HG03354 (cell line): ENCODE data around the gene BRD7.

Source experiments
- ATAC-seq: cut with Tn5 transposase; IDR thresholded peaks from one replicate; pipeline ENCODE4 v1.9.1; 2021; ENCODE audit warnings: mild to moderate bottlenecking; ENCODE audit not compliant: unreplicated experiment, poor library complexity, severe bottlenecking

Gene BRD7

DNA sequence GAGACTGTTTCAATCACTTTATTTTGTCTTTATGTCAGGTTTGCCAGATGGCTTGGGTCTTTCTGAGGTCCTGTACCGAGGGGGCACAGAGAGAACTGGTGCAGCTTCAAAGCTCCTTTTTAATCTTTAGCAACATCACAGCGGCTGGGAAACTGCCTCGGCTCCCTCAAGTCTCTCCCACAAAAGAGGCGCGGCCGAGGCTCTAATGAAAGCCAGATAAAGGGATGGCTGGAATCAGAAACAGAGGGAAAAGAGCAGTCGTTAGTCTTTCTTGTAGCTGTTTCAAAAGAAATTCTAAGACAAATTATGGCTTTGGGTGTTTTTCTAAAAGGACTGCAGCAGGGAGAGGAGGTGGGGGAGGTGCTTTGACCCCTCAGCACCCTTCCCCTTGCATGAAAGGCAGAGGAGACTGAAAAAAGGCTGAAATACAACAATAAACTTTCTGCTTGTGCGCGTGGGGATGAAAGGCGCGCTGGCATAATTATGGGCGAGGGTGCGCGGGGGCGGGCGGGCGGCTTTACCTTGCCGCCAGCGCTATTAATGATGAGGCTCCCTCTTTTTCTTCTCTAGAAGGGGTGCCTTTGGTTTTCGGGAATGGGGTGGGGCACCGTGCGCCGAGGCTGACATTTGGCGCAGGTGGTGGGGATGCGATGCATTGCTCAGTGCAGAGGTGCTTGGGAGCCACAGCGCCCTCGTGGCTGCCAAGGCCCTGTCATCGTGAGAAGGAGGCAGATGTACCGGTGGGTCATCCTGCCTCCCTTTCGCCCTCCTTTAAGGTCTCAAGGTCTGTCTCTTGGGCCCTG, 22.3 kb upstream of the BRD7 start:
- ATAC-seq, result no peak

DNA sequence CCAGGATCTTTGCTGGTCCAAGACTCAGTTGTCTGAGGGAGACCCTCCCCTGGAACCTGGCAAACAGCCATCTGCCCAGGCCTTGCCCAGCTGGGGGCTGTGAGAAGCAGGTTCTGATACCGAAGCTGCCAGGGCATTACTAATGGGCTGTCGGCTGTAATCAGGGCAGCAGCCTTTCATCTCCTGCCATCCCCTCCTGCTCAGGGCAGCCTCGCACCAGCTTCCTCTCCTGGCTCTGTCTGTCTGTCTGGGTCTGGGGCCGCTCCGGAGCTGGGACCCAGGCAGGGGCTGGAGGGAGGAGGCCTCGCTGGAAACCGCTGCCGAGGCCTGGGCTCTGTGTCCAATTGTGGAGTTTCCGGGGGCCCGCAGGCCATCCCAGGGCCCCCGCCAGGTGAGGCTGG, 21.6 kb upstream of the BRD7 start:
- no peak for ATAC-seq

DNA sequence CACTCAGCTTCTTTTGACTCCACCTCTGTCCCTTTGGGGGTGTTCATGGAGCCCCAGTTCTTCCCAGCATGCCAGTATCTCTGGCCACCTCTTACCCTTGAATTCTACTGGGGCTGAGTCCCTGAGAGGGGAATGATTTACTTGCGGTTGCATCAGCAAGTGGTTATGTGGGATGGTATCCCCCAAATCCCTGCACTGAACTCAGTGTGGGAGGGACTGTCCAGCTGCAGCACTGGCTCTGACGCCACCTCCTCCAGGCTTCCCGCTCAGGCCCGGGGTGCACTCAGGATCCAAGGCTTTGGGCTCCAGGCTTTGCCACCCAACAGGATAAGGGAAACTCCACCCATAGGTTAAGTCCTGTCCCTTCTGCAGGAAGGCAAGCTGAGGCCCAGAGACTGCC, 21.1 kb upstream of the BRD7 start:
- no peak for ATAC-seq

DNA sequence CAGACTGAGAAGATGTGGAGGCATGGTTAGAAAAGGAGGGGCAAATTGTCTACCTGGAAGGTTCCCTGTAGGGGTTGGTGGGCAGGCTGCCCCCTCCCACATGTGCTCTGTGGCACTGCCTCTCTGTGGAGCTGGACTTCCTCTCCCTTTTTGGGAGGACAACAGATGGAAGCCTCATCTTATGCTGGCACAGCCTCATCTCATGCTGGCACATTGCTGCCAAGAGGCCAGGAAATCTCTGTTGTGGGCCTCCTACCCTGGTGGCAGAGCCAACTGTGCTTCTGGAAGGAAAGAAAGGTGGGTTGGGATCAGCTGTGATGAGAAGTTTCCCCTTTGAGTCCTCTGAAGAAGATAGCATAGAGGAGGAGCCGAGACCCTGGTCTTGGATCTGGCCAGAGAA, 19.7 kb upstream of the BRD7 start:
- ATAC-seq, result no peak

DNA sequence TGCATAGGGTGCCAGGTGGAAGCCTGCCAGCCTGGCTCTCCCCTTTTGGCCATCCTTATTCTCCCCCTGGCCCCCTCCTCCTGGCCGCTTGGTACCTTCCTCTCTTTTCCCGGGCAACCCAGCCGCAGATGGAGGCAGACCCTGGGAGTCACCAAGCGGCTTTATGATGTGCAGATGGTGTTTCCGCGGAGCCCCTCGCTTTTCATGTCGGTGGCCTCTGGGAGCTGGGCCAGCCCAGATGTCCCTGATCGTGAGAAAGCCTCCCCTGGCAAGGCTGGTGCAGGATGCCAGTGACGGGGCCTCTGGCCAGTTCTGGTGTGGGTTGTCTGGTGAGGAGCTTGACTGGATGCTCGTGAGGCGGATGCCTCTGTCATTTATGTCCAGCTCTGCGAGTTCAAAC, 18.0 kb upstream of the BRD7 start:
- ATAC-seq, result no peak

DNA sequence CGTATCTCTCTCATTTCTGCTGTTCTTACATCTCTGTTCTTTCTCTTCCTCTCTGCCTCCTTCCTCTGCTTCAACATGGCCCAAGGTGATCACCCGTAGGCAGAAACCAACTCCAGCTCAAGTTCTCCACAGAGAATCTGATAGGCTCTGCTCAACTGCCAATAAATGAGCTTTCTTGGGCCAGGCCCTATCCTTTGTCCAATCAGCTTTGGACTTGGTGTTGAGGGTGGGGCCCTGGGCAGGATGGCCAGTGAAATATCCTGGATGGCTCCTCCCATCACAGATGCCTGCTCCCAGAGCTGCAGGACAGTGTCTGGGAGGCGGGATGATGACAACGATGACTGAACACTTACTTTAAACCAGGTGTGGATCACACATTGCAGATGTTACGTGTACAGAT, 17.4 kb upstream of the BRD7 start:
- no peak for ATAC-seq

DNA sequence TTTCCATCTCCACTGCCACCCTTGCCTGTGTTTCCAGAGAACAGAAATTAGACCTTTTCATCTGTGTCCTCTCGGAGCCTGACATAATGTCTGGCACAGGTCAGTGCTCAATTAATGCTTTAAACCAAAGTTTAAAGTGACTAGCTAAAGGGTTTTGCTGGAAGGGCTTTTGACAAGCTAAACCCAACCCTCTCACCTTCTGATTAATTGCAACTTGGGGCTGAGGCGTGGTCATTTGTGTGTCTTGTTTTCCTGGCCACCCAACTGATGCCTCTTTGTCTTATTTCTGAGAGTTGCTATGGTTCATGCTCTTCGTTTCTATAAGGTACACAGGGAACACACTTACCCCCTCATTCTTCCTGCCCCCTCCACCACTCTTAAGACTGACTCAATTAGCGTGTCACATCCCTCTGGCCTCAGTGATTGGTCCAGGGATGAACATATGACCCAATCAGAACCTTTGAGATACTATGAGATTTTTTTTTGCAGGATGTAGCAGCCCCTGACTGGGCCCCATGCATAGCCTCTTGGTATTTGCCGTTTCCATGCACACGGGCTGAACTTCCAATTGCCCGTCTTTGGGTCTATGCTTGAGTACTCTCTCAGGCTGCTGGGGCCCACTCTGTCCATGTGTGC, 15.8 kb upstream of the BRD7 start:
- ATAC-seq, result no peak

DNA sequence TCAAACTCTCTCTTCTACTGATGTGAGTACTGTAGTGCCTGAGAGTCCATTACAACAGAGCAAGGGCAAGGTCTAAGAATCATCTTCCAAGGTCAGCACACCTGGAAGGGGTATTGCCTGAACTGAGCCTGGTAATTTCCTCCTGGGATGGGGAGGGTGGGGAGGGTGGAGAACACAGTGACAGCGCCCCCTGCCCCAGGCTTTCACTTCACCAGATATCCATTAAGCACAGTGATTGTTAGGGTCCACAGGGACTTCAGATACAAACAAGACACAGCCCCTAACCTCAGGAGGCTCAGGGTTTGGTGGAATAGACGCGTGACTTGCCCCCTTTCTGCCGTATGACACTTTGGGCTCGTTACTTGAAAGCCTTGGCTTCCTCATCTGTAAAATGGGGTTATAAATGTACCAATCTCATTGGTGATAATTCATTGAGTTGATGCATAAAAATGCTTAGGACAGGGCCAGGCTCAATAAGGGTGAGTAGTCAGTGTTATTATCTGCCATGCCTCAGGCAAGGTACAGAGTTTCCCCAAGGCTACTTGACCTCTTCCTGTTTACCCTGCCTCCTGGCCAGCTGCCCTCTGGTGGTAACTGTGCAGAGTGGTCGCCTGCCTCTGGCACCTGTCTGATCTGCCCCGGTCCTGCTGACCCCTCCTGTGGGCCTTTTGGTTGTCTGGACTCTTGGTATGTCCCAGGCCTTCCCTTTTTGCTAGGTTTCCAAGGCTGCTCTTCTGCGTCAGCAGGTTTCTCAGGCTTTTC, 13.1 kb upstream of the BRD7 start:
- ATAC-seq, result no peak

DNA sequence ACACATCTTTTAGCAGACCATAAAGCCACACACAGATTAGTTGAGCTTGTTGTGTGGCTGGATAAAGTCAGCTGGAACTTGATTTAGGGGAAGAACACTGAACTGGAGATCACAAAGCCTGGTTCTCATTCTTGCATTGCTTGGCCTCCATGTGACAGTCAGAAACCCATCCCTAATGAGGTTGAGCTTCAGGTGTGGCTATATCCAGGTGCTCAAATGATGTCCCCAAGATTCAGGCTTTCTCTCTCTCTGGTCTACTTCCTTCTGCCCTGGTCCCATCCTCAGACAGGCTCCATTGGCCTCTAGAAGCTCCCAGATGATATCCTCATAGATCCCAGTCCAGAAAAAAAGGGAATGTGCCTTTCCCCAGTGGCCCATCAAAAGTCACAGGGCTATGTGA, 9.6 kb upstream of the BRD7 start:
- no peak for ATAC-seq

DNA sequence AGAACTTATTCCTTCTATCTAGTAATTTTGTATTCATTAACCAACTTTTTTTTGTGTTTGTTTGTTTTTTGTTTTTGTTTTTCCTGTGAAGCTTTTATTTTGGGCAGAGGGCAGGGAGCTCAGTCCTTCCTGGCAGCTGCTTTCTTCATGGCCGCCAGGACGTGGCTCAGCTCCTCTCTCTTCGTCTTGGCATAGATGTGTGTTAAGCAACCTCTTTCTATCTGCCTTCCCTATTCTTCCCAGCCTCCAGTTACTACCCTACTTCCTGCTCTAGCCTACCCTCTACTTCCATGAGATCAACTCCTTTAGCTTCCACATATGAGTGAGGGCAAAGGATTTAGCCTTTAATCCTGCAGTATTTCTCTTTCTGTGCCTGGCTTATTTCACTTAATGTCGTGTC, 8.2 kb upstream of the BRD7 start:
- ATAC-seq, result no peak

DNA sequence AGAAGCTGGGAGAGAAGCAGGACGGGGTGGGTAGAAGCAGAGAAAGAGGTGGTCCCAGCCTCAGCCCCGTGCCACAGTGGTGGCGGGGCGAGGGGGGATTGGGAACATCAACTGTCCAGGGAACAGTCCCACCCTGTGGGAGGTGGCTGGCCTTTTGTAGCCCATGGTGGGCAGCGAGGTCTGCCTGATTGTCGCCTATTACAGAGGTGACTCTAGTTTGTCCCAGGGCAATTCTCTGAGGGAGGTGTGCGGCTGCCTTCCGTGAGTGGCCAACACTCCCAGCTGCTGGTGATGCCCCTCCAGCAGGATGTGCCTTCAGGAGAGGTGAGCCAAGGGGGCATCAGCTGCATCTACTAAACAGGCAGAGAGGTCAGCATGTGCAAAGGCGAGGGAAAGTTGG, 5.0 kb upstream of the BRD7 start:
- no peak for ATAC-seq

DNA sequence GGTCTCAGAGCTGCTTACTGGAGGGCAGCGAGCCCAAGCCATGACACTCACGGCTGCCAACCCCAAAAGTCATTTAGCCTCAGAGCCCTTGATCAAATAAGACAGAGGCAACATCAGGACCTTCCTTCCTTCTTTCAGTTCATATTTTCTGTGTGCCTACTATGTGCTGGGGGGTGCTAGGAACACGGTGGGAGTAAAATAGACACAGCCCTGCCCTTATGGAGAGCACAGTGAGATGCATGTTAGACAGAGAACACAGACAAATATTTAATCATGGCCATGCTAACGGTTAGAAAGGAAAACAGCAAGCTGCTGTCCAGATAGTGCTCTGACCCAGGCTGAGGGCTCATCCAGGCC, 4.5 kb upstream of the BRD7 start:
- no peak for ATAC-seq

DNA sequence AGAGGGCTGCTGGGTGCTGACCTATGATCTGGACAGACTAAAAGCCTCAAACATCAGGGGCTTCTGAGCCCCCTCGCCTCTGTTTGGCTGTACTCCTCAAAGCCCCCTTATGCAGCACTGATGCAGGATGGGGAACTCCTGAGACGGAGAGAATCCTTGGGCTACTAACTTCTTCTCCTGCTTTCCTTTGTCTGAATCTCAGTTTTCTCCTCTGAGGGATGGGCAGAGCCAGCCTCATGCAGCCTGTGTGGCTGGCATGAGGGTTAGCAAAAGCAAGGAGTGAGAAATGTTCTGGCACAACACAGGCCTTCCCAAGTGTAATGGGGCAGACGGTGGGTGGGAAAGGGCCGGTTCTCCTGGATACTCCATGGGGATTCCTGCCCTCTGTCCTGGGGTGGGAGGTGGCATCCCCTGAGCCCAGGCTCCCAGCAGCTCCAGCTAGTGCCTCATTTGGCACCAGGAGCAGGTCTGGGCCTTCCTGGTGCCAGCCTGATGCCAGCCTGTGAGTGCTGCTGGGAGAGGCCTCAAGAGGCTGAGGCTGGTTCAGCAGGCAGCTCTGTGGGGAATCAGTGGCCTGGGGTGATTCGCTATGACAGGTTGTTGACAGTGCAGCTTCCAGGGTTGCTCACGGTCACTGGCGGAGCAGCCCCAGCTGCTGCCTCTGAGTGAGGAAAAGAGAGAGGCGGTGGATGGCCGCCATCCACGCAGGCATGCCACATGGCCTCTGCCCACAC, 4.0 kb upstream of the BRD7 start:
- ATAC-seq, result no peak

DNA sequence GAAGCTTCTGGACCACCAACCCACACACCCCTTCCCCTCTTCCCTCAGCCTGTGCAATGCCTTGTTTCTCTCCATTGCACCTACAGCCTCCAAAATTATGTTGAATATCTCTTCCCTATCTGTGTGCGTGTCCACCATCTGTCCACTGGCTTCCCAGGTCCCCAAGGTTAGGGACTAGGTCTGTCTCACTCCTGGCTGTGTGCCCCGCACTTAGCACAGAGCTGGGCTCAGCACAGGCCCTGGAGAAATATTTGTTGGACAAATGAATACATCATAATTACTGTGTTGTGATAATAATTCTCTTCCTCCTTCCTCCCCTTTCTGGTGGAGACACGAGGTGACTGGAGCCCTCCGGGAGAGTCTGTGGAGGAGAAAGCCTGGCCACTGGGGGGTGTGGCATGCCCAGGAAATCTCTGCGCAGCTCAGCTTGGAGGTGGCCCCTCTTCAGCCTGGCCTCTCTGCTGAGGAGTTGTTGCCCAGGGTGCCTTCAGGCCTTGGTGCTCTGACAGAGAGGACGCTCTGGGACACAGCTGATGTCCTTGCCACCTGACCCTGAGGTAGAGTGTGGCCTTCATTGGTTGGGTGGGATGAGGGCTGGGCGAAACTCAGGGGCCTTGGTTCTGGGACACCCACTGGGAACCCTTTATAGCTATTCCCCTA, 3.3 kb upstream of the BRD7 start:
- ATAC-seq, result no peak

DNA sequence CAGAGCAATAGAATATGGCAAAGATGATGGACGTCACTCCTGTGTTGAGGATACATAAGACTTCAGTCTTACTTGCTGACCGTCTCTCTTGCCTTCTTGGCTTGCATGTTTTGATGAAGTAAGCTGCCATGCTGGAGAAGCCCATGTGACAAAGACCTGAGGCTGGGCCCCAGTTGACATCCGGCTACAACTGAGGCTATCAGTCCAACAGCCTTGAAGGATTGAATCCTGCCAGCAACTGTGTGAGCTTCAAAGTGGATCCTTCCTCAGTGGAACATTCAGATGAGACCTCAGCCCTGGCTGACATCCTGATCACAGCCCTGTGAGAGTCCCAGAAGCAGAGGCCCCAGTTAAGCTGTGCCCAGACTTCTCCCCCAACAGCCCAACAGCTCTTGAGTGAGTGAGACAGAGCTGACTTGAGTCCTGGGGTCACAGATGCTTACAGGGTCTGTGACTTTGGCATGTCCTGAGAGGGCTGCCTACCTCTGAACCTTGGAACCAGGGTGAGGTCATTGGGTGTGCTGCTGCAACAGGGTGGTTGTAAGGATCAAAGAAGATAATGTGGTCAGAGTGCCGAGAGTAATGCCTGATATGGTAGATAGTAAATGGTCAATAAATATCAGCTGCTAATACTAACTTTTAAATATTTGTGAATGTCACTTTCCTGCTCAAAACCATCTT, 2.4 kb upstream of the BRD7 start:
- ATAC-seq, result no peak

DNA sequence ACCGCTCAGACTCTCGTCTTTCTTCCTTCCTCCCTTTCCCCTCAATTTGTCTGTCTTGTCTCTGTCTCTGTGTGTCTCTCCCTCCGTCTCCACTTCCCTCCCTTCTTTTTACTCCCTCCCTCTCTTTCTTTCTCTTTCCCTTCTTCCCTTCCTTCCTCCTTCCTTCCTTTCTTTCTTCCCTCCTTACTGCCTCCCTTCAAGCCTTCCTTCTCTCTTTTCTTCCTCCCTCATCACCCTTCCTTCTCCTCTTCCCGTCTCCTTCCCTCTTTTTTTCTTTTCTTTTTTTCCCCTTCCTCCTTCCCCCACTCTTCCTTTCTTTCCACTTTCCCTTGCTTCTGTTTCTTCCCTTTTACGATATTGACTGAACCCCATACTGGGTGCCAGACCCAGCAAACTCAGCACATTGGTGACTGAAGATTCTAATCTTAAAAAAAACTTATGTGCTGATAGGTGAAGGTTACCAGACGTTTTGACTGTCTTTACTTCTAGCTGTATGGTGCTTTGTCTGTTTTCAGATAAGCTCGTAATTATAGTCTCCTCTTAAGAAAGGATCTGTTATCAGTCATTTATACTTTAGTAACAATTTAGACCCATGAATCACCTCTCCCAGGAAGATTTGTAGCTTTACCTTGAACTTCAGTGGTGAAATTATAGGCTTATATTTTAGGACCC, 481 bp upstream of the BRD7 start:
- ATAC-seq, result peak; percentile 6

DNA sequence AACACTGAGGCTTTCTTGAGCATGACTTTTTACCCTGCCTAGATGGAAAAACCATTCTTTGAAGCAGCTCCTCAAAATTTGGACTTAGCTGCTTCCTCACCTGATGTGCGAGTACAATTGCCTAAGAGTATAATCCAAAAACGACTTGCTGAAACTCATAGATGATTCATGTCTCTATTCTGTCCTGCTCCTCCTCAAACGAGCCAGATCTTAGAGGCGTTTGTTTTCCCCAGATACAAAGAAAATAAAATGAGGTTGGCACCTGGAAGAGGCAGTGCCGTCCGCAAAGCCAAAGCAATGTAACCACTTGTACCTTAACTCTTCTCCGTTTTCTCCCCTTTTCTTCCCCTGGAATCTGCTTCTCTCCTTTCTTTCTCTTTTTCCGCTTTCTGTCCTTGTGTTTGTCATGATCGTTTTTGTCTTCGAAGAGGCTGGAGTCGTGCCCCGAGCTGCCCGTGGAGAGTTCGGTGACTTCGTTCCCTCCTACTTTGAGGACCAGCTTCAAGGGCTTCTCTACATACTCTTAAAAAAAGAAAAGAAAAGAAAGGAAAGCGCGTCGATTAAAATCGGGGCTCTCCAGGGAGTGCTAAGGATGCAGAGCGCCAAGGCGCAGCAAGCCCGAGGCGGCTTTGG, 895 bp downstream of the BRD7 start:
- no peak for ATAC-seq

DNA sequence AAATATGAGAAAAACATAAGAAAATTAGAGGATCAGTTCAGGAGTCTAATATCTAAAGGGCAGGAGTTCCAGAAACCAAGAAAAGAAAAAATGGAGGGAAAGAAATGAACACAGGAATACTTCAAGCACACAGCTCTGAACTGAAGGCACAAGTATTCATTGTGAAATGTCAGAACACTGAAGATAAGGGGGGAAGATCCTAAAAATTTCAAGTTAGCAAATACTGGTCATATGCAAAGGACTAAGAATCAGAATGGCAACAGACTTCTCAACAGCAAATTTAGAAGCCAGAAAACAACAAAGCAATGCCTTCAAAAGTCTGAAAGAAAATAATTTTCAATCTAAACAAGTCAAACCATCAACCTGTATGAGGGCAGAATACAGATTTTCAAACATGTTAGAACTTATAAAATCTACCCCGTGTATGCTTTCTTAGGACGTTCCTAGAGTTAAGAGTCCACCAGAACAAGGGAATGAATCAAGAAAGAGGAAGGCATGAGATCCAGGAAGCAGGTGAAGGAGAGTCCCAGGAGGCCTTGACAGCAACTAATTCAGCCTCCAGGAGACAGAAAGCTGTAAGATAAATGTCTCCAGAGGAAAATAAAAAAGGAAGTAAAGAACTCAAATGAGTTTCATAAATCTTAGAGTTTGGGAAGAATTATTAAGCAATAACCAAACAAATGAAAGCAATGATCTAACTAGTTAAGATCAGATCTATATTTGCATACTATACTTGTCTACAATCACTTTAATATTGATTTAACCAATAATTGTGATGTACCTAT, 2.8 kb downstream of the BRD7 start:
- ATAC-seq, result no peak
